ENCODE measurements around the gene SELENON.
A peak's percentile ranks its signal among the peaks of the same experiment; 100 is the strongest.

Gene SELENON

DNA sequence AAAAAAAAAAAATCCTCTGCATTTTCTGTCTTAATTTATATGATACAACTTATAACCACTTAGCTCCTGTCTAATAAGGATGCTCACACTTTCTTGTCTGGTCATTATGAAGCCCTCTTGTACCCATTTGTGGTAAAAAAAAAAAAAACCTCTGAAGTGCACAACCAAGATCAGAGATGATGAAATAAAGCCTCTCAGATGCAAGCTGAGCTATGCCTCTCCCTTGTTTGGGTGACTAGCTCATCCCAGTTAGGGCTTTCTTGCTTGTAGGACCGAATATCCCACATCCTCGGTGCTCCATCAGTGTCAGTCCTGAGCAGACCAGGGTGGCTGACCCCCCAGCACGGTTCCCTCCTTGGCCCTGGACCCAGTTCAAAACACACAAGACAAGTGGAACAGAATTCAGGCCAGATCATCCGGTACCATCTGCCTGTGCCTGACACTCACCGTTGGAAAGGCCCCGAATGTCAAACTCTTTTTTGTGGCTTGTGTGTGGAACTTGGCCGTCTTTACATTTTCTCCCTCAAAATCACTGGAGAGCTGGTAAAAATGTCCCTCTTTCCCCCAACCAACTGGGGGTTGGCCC is 6.3 kb upstream of the SELENON start:
- DNase-seq (ENCODE audit: low spot score) = no peak
- no peak for TF ChIP-seq CTCF (IDR thresholded peaks at IDR 0.05; ENCODE audit: extremely low read depth, insufficient read depth, missing control alignments)
- in situ Hi-C loops (cut with MboI; ENCODE audit: low pct_unique_long_range_greater_than_20kb, low sequenced_read_pairs, unreplicated experiment) = no loop called here

- in situ Hi-C loops (cut with MboI; ENCODE audit: low pct_unique_long_range_greater_than_20kb, low sequenced_read_pairs, unreplicated experiment) = no loop called here
- no peak for TF ChIP-seq CTCF (IDR thresholded peaks at IDR 0.05; ENCODE audit: extremely low read depth, insufficient read depth, missing control alignments)
- no peak for DNase-seq (ENCODE audit: low spot score)
Observed at GRCh38 chr1:25794325-25794724, 5.7 kb upstream of the SELENON start.

- DNase-seq (ENCODE audit: low spot score) = no peak
- in situ Hi-C loops (cut with MboI; ENCODE audit: low pct_unique_long_range_greater_than_20kb, low sequenced_read_pairs, unreplicated experiment) = no loop called here
- no peak for TF ChIP-seq CTCF (IDR thresholded peaks at IDR 0.05; ENCODE audit: extremely low read depth, insufficient read depth, missing control alignments)
Observed at GRCh38 chr1:25795211-25795610, 4.8 kb upstream of the SELENON start.

DNA sequence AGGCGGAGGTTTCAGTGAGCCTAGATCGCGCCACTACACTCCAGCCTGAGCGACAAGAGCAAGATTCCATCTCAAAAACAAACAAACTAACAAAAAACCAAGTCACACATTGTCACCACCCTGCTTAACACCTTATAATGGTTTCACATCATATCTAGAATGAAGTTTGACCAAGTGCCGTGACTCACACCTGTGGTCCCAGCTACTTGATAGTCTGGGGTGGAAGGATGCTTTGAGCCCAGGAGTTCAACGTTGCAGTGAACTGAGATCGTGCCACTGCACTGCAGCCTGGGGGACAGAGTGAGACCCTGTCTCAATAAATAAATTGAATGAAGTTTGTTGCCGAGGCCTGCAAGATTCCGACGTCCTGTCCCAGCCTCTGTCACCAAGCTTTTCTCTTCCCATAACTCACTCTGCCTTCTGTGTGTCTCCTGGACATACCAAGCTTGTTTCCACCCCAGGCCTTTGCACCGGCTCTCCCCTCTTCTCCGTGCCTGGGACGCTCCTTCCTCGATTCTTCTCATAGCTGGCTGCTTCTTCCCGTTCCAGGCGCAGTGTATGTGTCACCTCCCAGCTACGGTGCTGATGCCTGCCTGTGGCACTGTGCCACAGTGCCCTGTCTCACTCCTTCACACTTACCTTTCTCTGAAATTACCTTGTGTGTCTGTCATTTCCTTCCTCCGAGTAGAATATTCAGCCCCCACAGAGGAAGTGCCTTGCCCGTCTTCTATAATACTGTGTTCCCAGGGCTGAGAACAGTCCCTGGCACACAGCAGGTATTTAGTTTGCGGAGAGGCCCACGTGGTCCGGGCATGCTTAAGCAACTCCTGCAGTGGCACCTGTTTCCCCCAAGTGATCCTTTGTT is 3.8 kb upstream of the SELENON start:
- TF ChIP-seq CTCF (IDR thresholded peaks at IDR 0.05; ENCODE audit: extremely low read depth, insufficient read depth, missing control alignments) = no peak
- in situ Hi-C loops (cut with MboI; ENCODE audit: low pct_unique_long_range_greater_than_20kb, low sequenced_read_pairs, unreplicated experiment) = no loop called here
- no peak for DNase-seq (ENCODE audit: low spot score)

- DNase-seq (ENCODE audit: low spot score) = peak; percentile 73
- in situ Hi-C loops (cut with MboI; ENCODE audit: low pct_unique_long_range_greater_than_20kb, low sequenced_read_pairs, unreplicated experiment) = no loop called here
- peak; percentile 84 for TF ChIP-seq CTCF (IDR thresholded peaks at IDR 0.05; ENCODE audit: extremely low read depth, insufficient read depth, missing control alignments)
Observed at GRCh38 chr1:25796811-25797458, 3.1 kb upstream of the SELENON start.

DNA sequence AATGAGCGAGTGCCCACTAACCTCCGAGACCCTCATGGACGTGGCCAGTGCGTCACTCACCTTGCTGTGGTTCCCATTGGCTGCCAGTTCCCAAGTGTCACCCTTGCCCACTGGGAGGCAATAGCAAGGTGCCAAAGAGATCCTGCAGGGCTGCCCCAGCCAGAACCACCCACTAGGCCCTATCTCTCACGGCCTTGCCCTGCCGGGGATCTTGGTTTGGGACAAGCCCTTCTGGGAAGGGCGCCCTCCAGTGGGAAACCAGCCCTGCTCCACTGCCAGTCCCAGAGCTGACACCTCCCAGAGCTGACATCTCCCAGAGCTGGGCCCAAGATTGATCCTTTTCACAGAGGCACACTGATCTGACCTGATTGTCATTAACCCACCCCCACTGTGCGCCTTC is 2.1 kb upstream of the SELENON start:
- no peak for DNase-seq (ENCODE audit: low spot score)
- peak; percentile 16 for TF ChIP-seq CTCF (IDR thresholded peaks at IDR 0.05; ENCODE audit: extremely low read depth, insufficient read depth, missing control alignments)
- in situ Hi-C loops (cut with MboI; ENCODE audit: low pct_unique_long_range_greater_than_20kb, low sequenced_read_pairs, unreplicated experiment) = no loop called here
